Pulmonary artery endothelial cell (primary cell): ENCODE measurements around the gene PTH1R. TPM values are rescaled to one million over a fixed set of nuclear protein-coding genes. Genes with fewer than 3 reads are reported as not detected.

Experiments
- DNase-seq: peaks from one replicate; pipeline ENCODE4 v3.0.0-alpha.2; 2011; ENCODE audit warnings: low read depth, low spot score
- total RNA-seq: library from RNA; depleted of rRNA; stranded (reverse); fragments of >200 nt; gene quantifications from 2 replicates; pipeline ENCODE4 v1.2.3, GENCODE V29; 2014

The PTH1R gene
- total RNA-seq, 1 donor from 2014 or later, result 0.40 TPM

DNA sequence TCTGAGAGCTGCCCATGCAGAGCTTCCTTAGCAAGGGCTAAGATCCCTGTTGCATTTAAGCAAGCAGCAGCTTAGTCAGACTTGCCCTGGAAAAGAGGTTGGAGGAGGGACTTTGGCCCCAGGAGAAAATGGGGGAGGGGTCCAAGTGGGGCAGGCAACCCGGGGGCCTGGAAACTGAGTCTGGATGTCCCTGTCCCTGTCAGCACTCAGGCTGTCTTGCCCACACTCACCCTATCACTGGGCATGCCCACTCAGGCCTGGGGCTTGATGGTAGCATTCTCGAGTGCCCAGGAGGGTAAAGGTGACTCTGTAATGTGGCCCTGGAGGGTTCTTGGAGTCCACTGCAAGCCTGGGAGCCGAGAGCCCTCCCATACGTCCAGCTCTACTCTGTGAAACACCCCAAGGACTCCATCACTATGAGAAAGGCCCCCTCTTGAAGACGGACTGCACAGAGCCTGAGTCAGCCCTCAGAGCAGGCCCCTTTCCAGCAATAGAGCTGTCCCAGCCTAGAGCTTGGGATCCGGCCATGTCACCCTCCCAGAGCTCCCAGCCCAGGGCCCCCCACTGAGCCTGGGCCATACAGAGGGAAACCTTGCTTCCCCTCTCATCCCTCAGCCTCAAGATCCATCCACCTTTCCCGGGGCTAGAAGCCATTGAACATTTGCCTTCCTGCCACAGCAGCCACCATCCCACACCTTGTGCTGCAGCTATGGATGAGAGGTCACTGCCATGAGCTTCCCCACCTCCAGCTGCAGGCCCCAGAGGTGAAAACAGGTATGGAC is 27.6 kb upstream of the PTH1R start:
- no peak for DNase-seq

- no peak for DNase-seq
Observed at GRCh38 chr3:46850468-46850779, 27.1 kb upstream of the PTH1R start.

DNA sequence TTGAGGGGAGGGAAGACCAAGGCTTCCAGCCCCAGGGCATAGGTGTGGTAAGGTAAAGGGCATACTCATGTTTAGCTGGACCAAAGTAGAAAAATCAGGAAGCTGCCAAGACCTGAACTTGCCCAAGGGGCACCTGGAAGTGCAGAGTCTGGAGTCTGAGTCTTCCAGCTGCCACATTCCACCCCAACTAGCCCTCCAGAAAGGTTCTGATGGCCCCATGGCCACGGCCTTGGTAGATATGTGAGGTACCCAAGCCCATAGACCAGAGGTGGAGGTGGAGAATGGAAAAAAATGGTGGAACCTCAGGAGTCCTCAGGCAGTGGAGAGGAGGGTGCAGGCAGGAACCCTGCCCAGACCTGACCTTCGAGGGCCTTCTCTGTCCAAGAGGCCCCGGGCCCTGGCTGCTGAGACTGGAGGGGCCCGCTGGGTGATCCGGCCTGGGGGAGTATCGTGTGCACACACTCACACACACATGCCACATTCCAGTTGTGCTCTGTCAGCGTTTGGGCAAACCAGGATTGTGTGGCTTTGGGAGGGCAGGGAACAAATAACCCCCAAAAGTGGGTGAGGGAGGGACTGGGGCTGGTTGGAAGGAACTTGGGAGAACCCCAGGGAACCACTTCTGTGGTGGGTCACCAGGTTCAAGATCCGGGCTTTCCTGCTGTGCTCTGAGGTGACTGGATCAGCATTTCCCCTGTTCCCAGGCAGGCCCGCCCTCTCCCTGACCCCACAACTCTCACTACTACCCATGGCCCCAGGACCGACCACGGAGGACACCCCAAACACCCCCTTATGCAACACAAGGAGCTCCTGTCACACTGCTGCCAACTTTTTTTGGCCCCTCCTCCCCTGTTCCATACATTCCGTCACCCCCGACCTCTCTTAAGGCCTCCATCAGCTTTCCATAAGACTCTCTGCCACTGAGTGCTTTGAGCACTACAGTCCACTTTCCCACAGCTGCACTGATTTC is 25.9 kb upstream of the PTH1R start:
- DNase-seq, result no peak

DNA sequence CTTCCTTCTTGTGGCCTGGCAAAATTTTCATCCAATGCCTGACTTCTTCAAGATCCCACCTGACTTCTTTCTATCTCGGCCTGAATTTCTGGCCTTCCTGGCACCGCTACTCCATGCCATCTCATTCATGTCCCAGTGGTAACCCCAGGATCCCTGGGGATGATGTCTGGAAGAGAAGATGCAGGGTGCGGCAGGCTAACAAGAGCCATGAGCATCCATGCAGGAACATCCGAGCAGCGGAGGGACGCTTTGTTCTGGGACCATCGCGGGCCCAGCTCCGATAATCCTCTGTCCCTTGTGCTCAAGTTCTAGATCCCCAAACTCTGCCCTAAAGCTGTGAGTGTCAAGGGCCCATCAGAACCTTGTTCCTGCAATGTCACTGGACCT is 25.2 kb upstream of the PTH1R start:
- DNase-seq, result no peak

- no peak for DNase-seq
Observed at GRCh38 chr3:46852839-46853355, 24.6 kb upstream of the PTH1R start.

DNA sequence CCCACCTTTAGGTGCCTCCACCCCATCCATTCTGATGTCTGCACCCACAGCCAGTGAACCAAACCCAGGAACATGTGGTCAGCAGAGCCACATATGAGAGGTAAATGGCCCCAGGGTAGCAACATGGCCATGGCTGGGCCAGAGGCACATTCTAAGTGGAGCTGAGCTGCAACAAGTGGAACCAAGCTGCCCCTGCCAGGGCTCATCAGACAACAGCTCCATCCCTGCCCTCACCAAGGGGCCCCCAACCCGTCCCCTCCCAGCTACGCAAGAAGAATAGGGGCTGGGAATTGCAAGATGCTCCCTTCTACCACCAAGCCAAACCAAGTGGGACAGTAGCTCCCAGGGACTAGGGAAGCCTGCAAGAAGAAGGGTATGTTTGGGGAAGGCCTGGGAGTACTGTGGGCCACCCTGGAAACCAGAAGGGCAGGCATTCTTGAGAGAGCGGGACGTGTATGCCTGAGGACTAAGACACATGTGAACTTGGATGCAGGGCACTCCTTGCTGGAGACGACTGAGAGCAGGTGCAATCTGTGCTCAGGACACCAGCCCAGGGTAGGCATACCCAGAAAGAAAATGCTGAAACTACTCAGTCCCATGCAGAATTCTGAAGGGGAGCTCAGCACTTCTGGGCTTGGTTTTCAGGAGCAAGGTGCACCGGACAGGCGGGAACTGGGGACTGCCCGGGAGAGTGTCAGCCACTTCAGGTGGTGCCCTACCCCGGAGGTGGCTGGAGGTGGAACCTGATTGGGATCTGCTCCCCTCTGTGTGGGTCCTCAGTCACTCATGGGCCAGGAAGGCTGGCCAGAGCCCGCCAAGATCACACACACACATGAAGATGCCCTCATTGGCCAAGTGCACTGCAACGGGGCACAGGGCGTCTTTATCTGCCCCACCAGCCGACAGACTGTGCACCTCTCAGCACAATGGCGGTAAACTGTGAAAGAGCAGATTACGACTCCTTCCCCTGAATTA is 23.8 kb upstream of the PTH1R start:
- DNase-seq, result no peak

DNA sequence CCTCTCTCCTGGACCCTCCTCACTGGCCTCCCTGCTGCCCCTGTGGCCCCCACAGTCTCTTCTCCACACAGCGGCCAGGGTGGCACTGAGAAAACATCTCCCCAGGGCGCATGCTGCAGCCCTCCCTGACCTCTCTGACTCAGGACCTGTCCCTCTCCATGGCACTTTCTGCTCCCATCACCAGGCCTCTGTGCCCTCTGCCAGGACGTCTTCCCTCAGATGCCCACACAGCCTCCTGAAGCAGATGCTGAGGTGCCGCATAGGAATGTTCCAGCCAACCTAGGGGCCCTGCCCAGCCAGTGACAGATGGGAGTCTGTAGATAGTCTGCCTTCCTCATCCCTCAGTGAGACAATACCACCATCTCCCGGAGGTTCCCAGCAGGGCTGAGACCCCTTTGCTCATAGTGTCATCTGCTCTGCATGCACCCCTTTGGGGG is 22.9 kb upstream of the PTH1R start:
- DNase-seq, result no peak

DNA sequence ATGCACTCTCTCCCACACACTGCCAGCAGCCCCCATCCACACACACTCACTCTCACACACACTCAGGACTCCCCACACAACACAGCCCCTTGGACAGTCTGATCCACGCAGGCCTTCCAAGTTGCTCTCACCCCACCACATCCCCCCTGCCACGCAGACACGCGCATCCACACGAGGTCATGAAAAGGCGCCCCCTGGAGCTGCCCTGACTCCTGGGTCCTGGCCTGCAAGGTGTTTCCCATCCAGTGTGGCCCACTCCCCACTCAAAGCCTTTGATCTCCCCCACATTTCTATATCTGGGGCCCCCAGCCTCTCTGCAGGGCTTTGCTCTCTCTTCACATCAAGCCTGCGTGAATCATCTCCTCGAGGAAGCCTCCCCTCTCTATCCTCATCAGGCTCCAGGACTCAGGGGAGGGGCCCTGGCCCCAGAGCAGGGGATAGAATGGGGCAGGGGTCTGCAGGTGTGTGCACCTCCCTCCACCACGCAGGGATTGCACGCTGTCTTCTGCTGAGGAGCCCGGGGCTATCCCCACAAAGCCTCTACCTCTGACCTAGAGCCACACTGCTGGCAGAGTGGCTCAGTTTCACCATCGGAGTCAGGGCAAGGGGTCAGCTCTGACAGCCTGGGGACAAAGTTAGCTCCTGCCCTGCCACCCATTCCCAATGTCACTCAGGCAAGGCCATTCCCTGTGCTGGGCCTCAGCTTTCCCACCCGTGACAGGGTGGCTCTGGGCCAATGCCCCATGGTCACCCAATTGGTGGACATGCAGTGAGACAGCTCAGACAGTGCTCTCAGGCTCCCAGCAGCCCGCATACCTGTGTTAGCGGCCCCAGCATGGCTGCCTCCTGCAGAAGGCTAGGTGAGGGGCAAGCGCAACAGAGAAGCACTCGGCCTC is 20.7 kb upstream of the PTH1R start:
- no peak for DNase-seq

DNA sequence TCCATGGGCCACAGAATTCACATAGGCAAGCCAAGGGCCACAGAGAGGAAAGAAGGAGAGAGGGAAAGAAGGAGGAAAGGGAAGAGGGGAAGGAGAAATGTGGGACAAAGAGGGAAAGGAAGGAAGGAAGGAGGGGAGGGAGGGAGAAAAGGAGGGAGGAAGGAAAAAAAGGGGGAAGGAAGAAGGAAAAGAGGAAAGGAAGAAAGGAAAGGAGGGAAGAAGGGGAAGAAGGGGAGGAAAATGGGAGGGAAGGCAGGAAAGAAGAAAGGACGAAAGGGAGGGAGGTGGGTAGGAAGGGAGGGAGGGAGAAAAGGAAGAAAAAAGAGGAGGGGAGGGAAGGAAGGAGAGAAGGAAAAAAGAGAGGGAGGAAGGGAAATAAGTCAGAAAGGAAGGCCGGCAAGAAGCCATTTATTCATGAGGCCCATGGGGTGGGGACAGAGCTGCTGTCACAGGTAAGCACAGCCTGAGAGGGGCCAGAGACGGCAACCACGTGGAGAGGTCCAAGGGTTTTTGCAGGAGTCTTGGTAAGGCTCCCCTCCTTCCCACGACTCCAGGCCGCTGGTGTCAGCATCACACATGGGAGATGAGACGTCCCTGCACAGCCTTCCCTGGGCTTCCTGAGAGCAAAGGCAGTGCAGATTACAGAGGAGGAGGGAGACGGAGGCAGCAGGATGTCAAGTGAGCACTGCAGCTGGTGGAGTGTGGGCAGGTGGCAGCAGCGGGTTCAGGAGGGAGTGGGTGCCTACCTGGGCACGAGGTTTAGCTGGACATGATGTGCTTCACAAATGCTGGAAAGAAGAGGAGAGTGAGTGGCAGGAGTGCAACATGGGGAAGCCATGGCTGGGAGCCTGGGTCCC is 19.8 kb upstream of the PTH1R start:
- no peak for DNase-seq

GRCh38 chr3:46858456-46858855 is 19.1 kb upstream of the PTH1R start:
- DNase-seq, result no peak

DNA sequence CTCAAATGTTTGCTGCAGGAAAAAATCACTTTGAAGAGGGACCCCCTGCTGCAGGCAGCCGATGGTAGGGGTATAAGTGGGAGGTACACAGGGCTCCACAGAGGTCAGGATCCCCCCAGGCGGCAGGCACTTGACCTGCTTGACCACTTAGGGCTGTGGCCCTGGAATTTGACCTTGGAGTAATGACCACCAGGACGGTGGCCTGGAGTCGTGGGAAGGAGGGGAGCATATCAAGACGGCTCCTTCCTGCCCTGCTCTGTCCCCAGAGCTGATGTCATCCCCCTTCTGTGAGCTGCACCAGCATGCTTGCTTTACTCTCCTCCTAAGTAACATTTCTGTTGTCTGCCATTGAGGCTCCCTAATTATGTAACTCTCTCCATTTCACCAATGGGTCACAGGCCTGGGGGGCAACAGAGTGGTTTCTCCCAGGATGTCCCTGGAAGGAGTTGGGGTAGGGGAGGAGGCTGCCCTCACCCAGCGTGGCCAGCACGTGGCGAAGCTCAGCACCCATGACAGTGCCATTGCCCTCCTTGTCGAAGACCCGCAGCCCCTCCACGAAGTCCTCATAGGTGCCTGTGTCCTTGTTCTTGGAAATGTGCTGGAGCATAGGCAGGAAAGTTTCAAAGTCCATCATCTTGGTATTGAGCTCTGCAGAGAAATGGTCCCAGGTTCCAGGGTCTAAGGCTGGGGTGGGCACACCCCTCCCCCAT is 18.4 kb upstream of the PTH1R start:
- DNase-seq, result no peak

GRCh38 chr3:46860017-46860809 is 17.3 kb upstream of the PTH1R start:
- no peak for DNase-seq

- DNase-seq, result no peak
Observed at GRCh38 chr3:46860810-46861604, 16.5 kb upstream of the PTH1R start.

GRCh38 chr3:46861605-46862368 is 15.7 kb upstream of the PTH1R start:
- DNase-seq, result no peak

GRCh38 chr3:46862369-46863025 is 15.0 kb upstream of the PTH1R start:
- no peak for DNase-seq
